Mesendoderm (in vitro differentiated cells): ENCODE data around the gene RAB6C. TPM values are rescaled to one million over a fixed set of nuclear protein-coding genes. Genes with fewer than 3 reads are reported as not detected.
A peak's percentile ranks its signal among the peaks of the same experiment; 100 is the strongest.
"Not testable (repeated sequence)": the region's sequence is repeated elsewhere in the genome, so short reads cannot be mapped to it uniquely, and the experiment has no call there.

ENCODE experiments used
- DNase-seq: peaks from one replicate; pipeline ENCODE4 v3.0.0; 2013
- H2AK5ac ChIP-seq: 2 replicates; pipeline ENCODE4 v1.6.1; 2013; ENCODE audit warnings: low read length, inconsistent platforms
- H2BK120ac ChIP-seq: 2 replicates; pipeline ENCODE4 v1.6.1; 2013; ENCODE audit warnings: low read depth, mild to moderate bottlenecking, low read length, moderate library complexity, mixed read lengths
- H2BK15ac ChIP-seq: replicated peaks from 2 replicates; pipeline ENCODE4 v1.6.1; 2013; ENCODE audit warnings: low read depth, mild to moderate bottlenecking, moderate library complexity
- H2BK5ac ChIP-seq: 2 replicates; pipeline ENCODE4 v1.6.1; 2013; ENCODE audit warnings: low read length, inconsistent platforms
- H3K18ac ChIP-seq: 2 replicates; pipeline ENCODE4 v1.6.1; 2013; ENCODE audit warnings: mild to moderate bottlenecking, low read length, mixed read lengths
- H3K23ac ChIP-seq: one replicate; pipeline ENCODE4 v1.6.1; 2013; ENCODE audit warnings: low read length
- H3K27ac ChIP-seq: 2 replicates; pipeline ENCODE4 v1.5.1; 2013; ENCODE audit warnings: low read depth, mild to moderate bottlenecking, inconsistent platforms, low read length, moderate library complexity
- H3K27me3 ChIP-seq: 2 replicates; pipeline ENCODE4 v1.6.1; 2013; ENCODE audit warnings: low read length, control low read depth, mild to moderate bottlenecking, inconsistent platforms; ENCODE audit not compliant: insufficient read depth, poor library complexity
- H3K36me3 ChIP-seq: 2 replicates; pipeline ENCODE4 v1.6.1; 2013; ENCODE audit warnings: low read length, inconsistent platforms; ENCODE audit not compliant: control insufficient read depth, insufficient read depth
- H3K4ac ChIP-seq: one replicate; pipeline ENCODE4 v1.6.1; 2013; ENCODE audit warnings: low read depth, mild to moderate bottlenecking, low read length, moderate library complexity
- H3K4me1 ChIP-seq: 2 replicates; pipeline ENCODE4 v1.6.1; 2013; ENCODE audit warnings: low read depth, low read length, inconsistent platforms; ENCODE audit not compliant: control insufficient read depth
- H3K4me2 ChIP-seq: 2 replicates; pipeline ENCODE4 v1.6.1; 2013; ENCODE audit warnings: low read length
- H3K4me3 ChIP-seq: 2 replicates; pipeline ENCODE4 v1.5.1; 2013; ENCODE audit warnings: mild to moderate bottlenecking, low read length
- H3K56ac ChIP-seq: one replicate; pipeline ENCODE4 v1.6.1; 2013; ENCODE audit warnings: low read length
- H3K79me1 ChIP-seq: 2 replicates; pipeline ENCODE4 v1.6.1; 2013; ENCODE audit warnings: low read length, inconsistent platforms
- H3K79me2 ChIP-seq: 2 replicates; pipeline ENCODE4 v1.6.1; 2013; ENCODE audit warnings: mild to moderate bottlenecking, low read length; ENCODE audit not compliant: control insufficient read depth, insufficient read depth
- H3K9ac ChIP-seq: 2 replicates; pipeline ENCODE4 v1.6.1; 2013; ENCODE audit warnings: low read length, inconsistent platforms
- H4K5ac ChIP-seq: one replicate; pipeline ENCODE4 v1.6.1; 2013; ENCODE audit warnings: low read length
- H4K8ac ChIP-seq: one replicate; pipeline ENCODE4 v1.6.1; 2013; ENCODE audit warnings: low read depth, mild to moderate bottlenecking, control low read depth, low read length, moderate library complexity
- WGBS: extraction: QIAGEN DNeasy Blood & Tissue Kit; methylation state at CpG from one replicate; pipeline ENCODE4 v1.1.7; 2013; ENCODE audit warnings: low lambda C conversion rate, missing lambda C conversion rate; ENCODE audit not compliant: insufficient coverage; ENCODE audit errors: extremely low coverage; 5-methylcytosine and 5-hydroxymethylcytosine counted together
- polyA plus RNA-seq, 2 experiments: library from polyadenylated mRNA; stranded (reverse); fragments of 200-250 nt; gene quantifications; one replicate each; pipeline ENCODE4 v1.2.3, GENCODE V29; 2013

Gene RAB6C
- polyA plus RNA-seq (2013, experiment 1 of 2), result 0.03 TPM
- 0.04 TPM for polyA plus RNA-seq (2013, experiment 2 of 2)

GRCh38 chr2:129979629-129980155 lies at the start of gene RAB6C:
Gene RAB6C (plus strand): TSS chr2:129979666. CDS start chr2:129980116, 450 bp downstream.
- WGBS, result no CpG with 5 or more reads among the region's 54 CpGs
- not testable (repeated sequence) for H3K4me3 ChIP-seq, H3K4me1 ChIP-seq, H3K23ac ChIP-seq, H2BK15ac ChIP-seq, H2AK5ac ChIP-seq, H3K79me2 ChIP-seq, H3K36me3 ChIP-seq, H2BK120ac ChIP-seq, H4K5ac ChIP-seq, H3K79me1 ChIP-seq, H3K27me3 ChIP-seq, H3K18ac ChIP-seq, H3K4me2 ChIP-seq, H3K27ac ChIP-seq, H4K8ac ChIP-seq, H2BK5ac ChIP-seq, H3K4ac ChIP-seq
- H3K9ac ChIP-seq, result peak within 1 kb of the TSS; percentile 47
- peak; percentile 61 for DNase-seq
- peak within 1 kb of the TSS; percentile 70 for H3K56ac ChIP-seq

GRCh38 chr2:129930451-129930850 lies 49.0 kb upstream of the RAB6C start:
- Histone ChIP-seq H3K79me2 (no peaks in the 10 kb centered on the region), H3K4ac (no peak overlapping the region), H2BK120ac (no peak overlapping the region), H3K4me1 (no peaks in the 10 kb centered on the region), H3K36me3 (no peaks in the 10 kb centered on the region), H2AK5ac (no peak overlapping the region), H3K27me3 (no peaks in the 10 kb centered on the region), H3K4me3 (no peak overlapping the region), H4K8ac (no peak overlapping the region), H4K5ac (no peak overlapping the region), H3K9ac (no peak overlapping the region), H3K23ac (no peak overlapping the region), H3K4me2 (no peak overlapping the region), H3K56ac (no peak overlapping the region), H2BK5ac (no peak overlapping the region), H2BK15ac (no peak overlapping the region), H3K27ac (no peak overlapping the region), H3K79me1 (no peaks in the 10 kb centered on the region), H3K18ac (no peak overlapping the region)
- DNase-seq, result no peak
- no CpG with 5 or more reads among the region's 6 CpGs for WGBS

- not testable (repeated sequence) for H3K18ac ChIP-seq, H3K36me3 ChIP-seq, H2BK5ac ChIP-seq, H2BK15ac ChIP-seq, H4K8ac ChIP-seq, H3K79me1 ChIP-seq, H3K23ac ChIP-seq, H3K9ac ChIP-seq, H3K27ac ChIP-seq, H3K4me1 ChIP-seq, H3K4me3 ChIP-seq, H3K4me2 ChIP-seq, H3K27me3 ChIP-seq, H3K4ac ChIP-seq, DNase-seq, H4K5ac ChIP-seq, H3K79me2 ChIP-seq, H2BK120ac ChIP-seq, H2AK5ac ChIP-seq
- H3K56ac ChIP-seq, result peak overlapping the region; percentile 34
- no CpG with 5 or more reads among the region's 8 CpGs for WGBS
These were observed 46.1 kb upstream of the RAB6C start for GRCh38 chr2:129933387-129933786.

GRCh38 chr2:129934044-129934822 lies 45.2 kb upstream of the RAB6C start:
- Histone ChIP-seq H2BK5ac (no peak overlapping the region), H3K56ac (peak overlapping the region; percentile 81), H3K4me3 (no peak overlapping the region), H4K5ac (no peak overlapping the region), H3K18ac (no peak overlapping the region), H3K4me2 (peak overlapping the region; percentile 52), H4K8ac (no peak overlapping the region), H2BK120ac (no peak overlapping the region), H3K4ac (no peak overlapping the region), H3K79me1 (no peaks in the 10 kb centered on the region), H3K23ac (no peak overlapping the region), H3K9ac (peak overlapping the region; percentile 44), H2BK15ac (no peak overlapping the region), H3K36me3 (no peaks in the 10 kb centered on the region), H3K4me1 (no peaks in the 10 kb centered on the region), H3K79me2 (no peaks in the 10 kb centered on the region), H3K27me3 (no peaks in the 10 kb centered on the region), H2AK5ac (no peak overlapping the region), H3K27ac (no peak overlapping the region)
- WGBS, result no CpG with 5 or more reads among the region's 41 CpGs
- DNase-seq, result peak; percentile 48

- no peak overlapping the region for H3K23ac ChIP-seq
- no peak overlapping the region for H3K27ac ChIP-seq
- H3K36me3 ChIP-seq, result no peaks in the 10 kb centered on the region
- no peak overlapping the region for H3K9ac ChIP-seq
- no peak overlapping the region for H2BK15ac ChIP-seq
- H3K27me3 ChIP-seq, result no peaks in the 10 kb centered on the region
- DNase-seq, result peak; percentile 88
- no peaks in the 10 kb centered on the region for H3K79me1 ChIP-seq
- H3K56ac ChIP-seq, result no peak overlapping the region
- no peak overlapping the region for H2BK120ac ChIP-seq
- H3K4me3 ChIP-seq, result no peak overlapping the region
- H2AK5ac ChIP-seq, result no peak overlapping the region
- H3K4me1 ChIP-seq, result no peaks in the 10 kb centered on the region
- H3K4ac ChIP-seq, result peak overlapping the region; percentile 43
- H4K8ac ChIP-seq, result no peak overlapping the region
- H3K79me2 ChIP-seq, result no peaks in the 10 kb centered on the region
- H4K5ac ChIP-seq, result no peak overlapping the region
- no peak overlapping the region for H2BK5ac ChIP-seq
- no peak overlapping the region for H3K18ac ChIP-seq
- no CpG with 5 or more reads among the region's 1 CpG for WGBS
- no peak overlapping the region for H3K4me2 ChIP-seq
These were observed 44.3 kb upstream of the RAB6C start for GRCh38 chr2:129935118-129935517.
